Neural cell (in vitro differentiated cells): ENCODE results near the gene RYR2. TPM values are rescaled to one million over a fixed set of nuclear protein-coding genes. Genes with fewer than 3 reads are reported as not detected.

Experiments
- H2AFZ ChIP-seq: fragments of 200-600, 300-800 bp; sonication (generic), shearing (Covaris generic); 2 replicates; pipeline ENCODE4 v1.6.0; 2014; ENCODE audit warnings: low read depth, mild to moderate bottlenecking, antibody characterized with exemption, low read length, moderate library complexity
- H3F3A ChIP-seq: fragments of 200-600 bp; shearing (Covaris generic); 2 replicates; pipeline ENCODE4 v1.6.1; 2016; ENCODE audit warnings: mild to moderate bottlenecking, moderate library complexity, mixed read lengths, antibody characterized with exemption, low read length; ENCODE audit not compliant: insufficient read depth, poor library complexity, severe bottlenecking
- H3K27ac ChIP-seq: fragments of 200-600, 300-800 bp; sonication (generic), shearing (Covaris generic); 2 replicates; pipeline ENCODE4 v1.5.1; 2014; ENCODE audit warnings: mild to moderate bottlenecking, low read length, moderate library complexity
- H3K27me3 ChIP-seq: fragments of 300-800, 200-600 bp; sonication (generic), shearing (Covaris generic); 2 replicates; pipeline ENCODE4 v1.6.0; 2014; ENCODE audit warnings: mild to moderate bottlenecking, low read depth, low read length, moderate library complexity; ENCODE audit not compliant: insufficient read depth
- H3K36me3 ChIP-seq: fragments of 300-800, 200-600 bp; sonication (generic), shearing (Covaris generic); 2 replicates; pipeline ENCODE4 v1.5.1; 2014; ENCODE audit warnings: mild to moderate bottlenecking, antibody characterized with exemption, low read length, moderate library complexity; ENCODE audit not compliant: insufficient read depth
- H3K4me2 ChIP-seq: fragments of 300-800, 200-600 bp; sonication (generic), shearing (Covaris generic); 2 replicates; pipeline ENCODE4 v1.6.0; 2014; ENCODE audit warnings: mild to moderate bottlenecking, low read length
- H3K4me3 ChIP-seq: fragments of 300-800, 200-600 bp; sonication (generic), shearing (Covaris generic); 2 replicates; pipeline ENCODE4 v1.5.1; 2014; ENCODE audit warnings: mild to moderate bottlenecking, low read length, moderate library complexity
- H3K79me2 ChIP-seq: fragments of 200-600 bp; shearing (Covaris generic); replicated peaks from 2 replicates; pipeline ENCODE4 v1.6.0; 2014; ENCODE audit warnings: mild to moderate bottlenecking, low read length, moderate library complexity; ENCODE audit not compliant: insufficient read depth
- H3K9ac ChIP-seq: fragments of 300-800, 200-600 bp; sonication (generic), shearing (Covaris generic); 2 replicates; pipeline ENCODE4 v1.6.1; 2016; ENCODE audit warnings: mild to moderate bottlenecking, low read length, mixed read lengths
- H3K9me2 ChIP-seq: fragments of 200-600 bp; shearing (Covaris generic); 2 replicates; pipeline ENCODE4 v1.6.1; 2016; ENCODE audit warnings: mild to moderate bottlenecking, low read length, mixed read lengths; ENCODE audit not compliant: insufficient read depth
- H3K9me3 ChIP-seq: fragments of 200-600, 300-800 bp; sonication (generic), shearing (Covaris generic); 2 replicates; pipeline ENCODE4 v1.6.1; 2016; ENCODE audit warnings: mild to moderate bottlenecking, mixed run types, low read length, moderate library complexity, mixed read lengths
- H4K20me1 ChIP-seq: fragments of 200-600 bp; shearing (Covaris generic); 2 replicates; pipeline ENCODE4 v1.6.1; 2016; ENCODE audit warnings: mild to moderate bottlenecking, mixed run types; ENCODE audit not compliant: insufficient read depth
- CTCF ChIP-seq: fragments of 450-650 bp; IDR thresholded peaks from 2 replicates; pipeline ENCODE4 v1.5.1; 2014; ENCODE audit warnings: antibody characterized with exemption, mild to moderate bottlenecking, moderate library complexity; ENCODE audit not compliant: poor library complexity, severe bottlenecking
- EP300 ChIP-seq: fragments of 450-650 bp; conservative IDR thresholded peaks from 2 replicates; pipeline ENCODE4 v1.6.1; 2014; ENCODE audit warnings: antibody characterized with exemption, mild to moderate bottlenecking, moderate library complexity; ENCODE audit not compliant: poor library complexity, severe bottlenecking
- EZH2 ChIP-seq: fragments of 200-600, 300-800 bp; shearing (Covaris generic), sonication (generic); IDR thresholded peaks from 2 replicates; pipeline ENCODE4 v1.6.1; 2014; ENCODE audit warnings: antibody characterized with exemption, low read length, borderline replicate concordance, mild to moderate bottlenecking; ENCODE audit not compliant: insufficient read depth, poor library complexity, severe bottlenecking
- MXI1 ChIP-seq: fragments of 450-650 bp; conservative IDR thresholded peaks from 2 replicates; pipeline ENCODE4 v1.6.1; 2014; ENCODE audit warnings: antibody characterized with exemption, mild to moderate bottlenecking; ENCODE audit not compliant: poor library complexity, severe bottlenecking
- POLR2AphosphoS5 ChIP-seq: IDR thresholded peaks from 2 replicates; pipeline ENCODE4 v1.6.1; 2012
- RAD21 ChIP-seq: fragments of 450-650 bp; conservative IDR thresholded peaks from 2 replicates; pipeline ENCODE4 v1.6.1; 2014; ENCODE audit warnings: antibody characterized with exemption, mild to moderate bottlenecking, moderate library complexity
- REST ChIP-seq: IDR thresholded peaks from 2 replicates; pipeline ENCODE4 v1.6.1; 2012; ENCODE audit warnings: borderline replicate concordance
- SMC3 ChIP-seq: fragments of 450-650 bp; conservative IDR thresholded peaks from 2 replicates; pipeline ENCODE4 v1.6.1; 2014; ENCODE audit warnings: antibody characterized with exemption, mild to moderate bottlenecking, moderate library complexity; ENCODE audit not compliant: poor library complexity
- TAF1 ChIP-seq: IDR thresholded peaks from 2 replicates; pipeline ENCODE4 v1.6.1; 2012; ENCODE audit warnings: low read depth
- polyA plus RNA-seq: library from polyadenylated mRNA; depleted of rRNA; stranded (reverse); fragments of >200 nt; gene quantifications from 2 replicates; pipeline ENCODE4 v1.2.3, GENCODE V29; 2014

The RYR2 gene
- polyA plus RNA-seq, 1 donor from 2014 or later: 3.8 TPM

GRCh38 chr1:237396426-237396825 lies 354.4 kb downstream of the RYR2 start:
- H3K9me2 ChIP-seq: no peaks in the 10 kb centered on the region
- H3K27me3 ChIP-seq: no peaks in the 10 kb centered on the region
- H4K20me1 ChIP-seq: no peaks in the 10 kb centered on the region
- no peak for TF ChIP-seq EZH2
- no peak for TF ChIP-seq SMC3
- no peak for TF ChIP-seq CTCF
- TF ChIP-seq TAF1: no peak
- no peak for TF ChIP-seq POLR2AphosphoS5
- TF ChIP-seq MXI1: no peak
- no peak for TF ChIP-seq RAD21
- no peak for TF ChIP-seq REST
- TF ChIP-seq EP300: no peak
- H3K9ac ChIP-seq: no peak overlapping the region
- no peaks in the 10 kb centered on the region for H3K36me3 ChIP-seq
- no peaks in the 10 kb centered on the region for H3F3A ChIP-seq
- no peak overlapping the region for H3K4me3 ChIP-seq
- no peaks in the 10 kb centered on the region for H3K9me3 ChIP-seq
- no peaks in the 10 kb centered on the region for H3K79me2 ChIP-seq
- H3K4me2 ChIP-seq: no peak overlapping the region
- no peak overlapping the region for H2AFZ ChIP-seq
- no peak overlapping the region for H3K27ac ChIP-seq

- Histone ChIP-seq H3K9me2 (no peaks in the 10 kb centered on the region), H2AFZ (no peak overlapping the region), H3K36me3 (no peaks in the 10 kb centered on the region), H3F3A (no peaks in the 10 kb centered on the region), H3K9me3 (peaks cover 7% of the 10 kb centered on the region), H3K27me3 (no peaks in the 10 kb centered on the region), H3K4me3 (no peak overlapping the region), H3K27ac (no peak overlapping the region), H4K20me1 (no peaks in the 10 kb centered on the region), H3K4me2 (no peak overlapping the region), H3K79me2 (no peaks in the 10 kb centered on the region), H3K9ac (no peak overlapping the region)
- TF ChIP-seq TAF1 (no peak), RAD21 (no peak), POLR2AphosphoS5 (no peak), EZH2 (no peak), EP300 (no peak)
Measured at GRCh38 chr1:237398751-237399150, 356.8 kb downstream of the RYR2 start.

GRCh38 chr1:237405912-237406311 lies 363.9 kb downstream of the RYR2 start:
- H3K36me3 ChIP-seq: no peaks in the 10 kb centered on the region
- no peak overlapping the region for H3K27ac ChIP-seq
- no peaks in the 10 kb centered on the region for H3K9me2 ChIP-seq
- TF ChIP-seq POLR2AphosphoS5 (no peak), EZH2 (no peak), REST (no peak), RAD21 (no peak), MXI1 (no peak), SMC3 (no peak), EP300 (no peak), CTCF (no peak), TAF1 (no peak)
- peaks cover 7% of the 10 kb centered on the region for H3K9me3 ChIP-seq
- H3K4me3 ChIP-seq: no peak overlapping the region
- no peaks in the 10 kb centered on the region for H3K79me2 ChIP-seq
- H4K20me1 ChIP-seq: no peaks in the 10 kb centered on the region
- no peaks in the 10 kb centered on the region for H3F3A ChIP-seq
- no peak overlapping the region for H3K9ac ChIP-seq
- H2AFZ ChIP-seq: no peak overlapping the region
- H3K27me3 ChIP-seq: no peaks in the 10 kb centered on the region
- no peak overlapping the region for H3K4me2 ChIP-seq
